Lung (tissue), 16 donors: ENCODE data around the gene ELN. TPM values are rescaled to one million over a fixed set of nuclear protein-coding genes. Genes with fewer than 3 reads are reported as not detected.
A peak's percentile ranks its signal among the peaks of the same experiment; 100 is the strongest.
"Not testable (repeated sequence)": the region's sequence is repeated elsewhere in the genome, so short reads cannot be mapped to it uniquely, and the experiment has no call there.

Experiments
- ATAC-seq: fragments of 200-7000 bp; cut with Tn5 transposase; one replicate; pipeline ENCODE4 v1.9.1; 2020; ENCODE audit warnings: moderate number of reproducible peaks; ENCODE audit not compliant: insufficient read depth, low FRiP score
- DNase-seq, 3 donors: peaks; one replicate each; pipeline ENCODE4 v3.0.0-alpha.2; 2013 to 2017
- H3K27ac ChIP-seq, 2 donors: one replicate each; pipeline ENCODE4 v1.5.1; 2013; ENCODE audit warnings: mild to moderate bottlenecking in 2 of 2, moderate library complexity in 2 of 2, control low read depth in 1 of 2, inconsistent platforms in 1 of 2, low read depth in 1 of 2, low read length in 1 of 2
- H3K27me3 ChIP-seq, 3 donors: one replicate each; pipeline ENCODE4 v1.5.1; 2013; ENCODE audit warnings: low read length in 2 of 3; ENCODE audit not compliant: control insufficient read depth in 3 of 3, insufficient read depth in 3 of 3
- H3K36me3 ChIP-seq, 4 donors: one replicate each; pipeline ENCODE4 v1.5.1; 2013; ENCODE audit warnings: low read length in 4 of 4, mild to moderate bottlenecking in 1 of 4, moderate library complexity in 1 of 4; ENCODE audit not compliant: control insufficient read depth in 4 of 4, insufficient read depth in 4 of 4
- H3K4me1 ChIP-seq, 5 donors: one replicate each; pipeline ENCODE4 v1.5.1; 2013; ENCODE audit warnings: low read length in 5 of 5, mild to moderate bottlenecking in 2 of 5, moderate library complexity in 1 of 5; ENCODE audit not compliant: control insufficient read depth in 5 of 5, insufficient read depth in 5 of 5
- H3K4me3 ChIP-seq: one replicate; pipeline ENCODE4 v1.5.1; 2013; ENCODE audit warnings: mild to moderate bottlenecking, control low read depth, moderate library complexity
- H3K9ac ChIP-seq, 2 donors: one replicate each; pipeline ENCODE4 v1.5.1; 2013; ENCODE audit warnings: low read length in 2 of 2, control low read depth in 1 of 2; ENCODE audit not compliant: insufficient read depth in 1 of 2
- H3K9me3 ChIP-seq, 4 donors: one replicate each; pipeline ENCODE4 v1.5.1; 2013; ENCODE audit warnings: low read length in 3 of 4, mild to moderate bottlenecking in 1 of 4, moderate library complexity in 1 of 4; ENCODE audit not compliant: control insufficient read depth in 4 of 4, insufficient read depth in 3 of 4
- CTCF ChIP-seq: IDR thresholded peaks from 2 replicates; pipeline ENCODE4 v1.5.1; 2012; ENCODE audit warnings: mild to moderate bottlenecking; ENCODE audit errors: control extremely low read depth, extremely low read depth
- WGBS, 2 donors: extraction: QIAGEN DNeasy Blood & Tissue Kit; methylation state at CpG; one replicate each; pipeline ENCODE4 v1.1.7; 2013; 5-methylcytosine and 5-hydroxymethylcytosine counted together
- long read RNA-seq, 5 donors: transcript quantifications; one replicate each; lab custom pipeline, GENCODE V29; 2026
- polyA plus RNA-seq, 2 donors: library from polyadenylated mRNA; stranded (reverse); fragments of 200-250 nt; gene quantifications; one replicate each; pipeline ENCODE4 v1.2.1, GENCODE V29; 2013
- total RNA-seq, 2 donors: library from RNA; depleted of rRNA in 1 of 2; stranded (reverse); fragments of >200 nt in 1 of 2; gene quantifications; one replicate each; pipeline ENCODE4 v1.2.1, GENCODE V29; 2014 to 2021
- donor health status: control.
- donor health status: control.
- donor health status: Bipolar disorder and iron deficiency.
- donor health status: healthy.
- donor health status: DM: yes; HTN: yes; CAD: no.

Gene ELN
- total RNA-seq (100 to 1,000 TPM; 149 to 274 TPM), polyA plus RNA-seq (10 to 100 TPM; 60.4 to 99.5 TPM)
- long read RNA-seq, donor 1, transcript ELN-221 (32 exons, 2,583 nt) = major isoform, 10 of 31 reads
- long read RNA-seq, donor 1, partial matches to known transcripts = 10 of 31 reads
- long read RNA-seq, donor 1, other reads (novel, unspliced or antisense) = 0 of 31 reads
- long read RNA-seq, donor 2, partial matches to known transcripts = 5 of 16 reads
- long read RNA-seq, donor 2, other reads (novel, unspliced or antisense) = 0 of 16 reads
- long read RNA-seq, donor 3, partial matches to known transcripts = 0 of 4 reads
- long read RNA-seq, donor 3, other reads (novel, unspliced or antisense) = 0 of 4 reads
- long read RNA-seq, donor 4, partial matches to known transcripts = 0 of 4 reads
- long read RNA-seq, donor 4, other reads (novel, unspliced or antisense) = 0 of 4 reads
- long read RNA-seq, donor 5, partial matches to known transcripts = 0 of 13 reads
- long read RNA-seq, donor 5, other reads (novel, unspliced or antisense) = 0 of 13 reads

- Histone ChIP-seq H3K36me3 (no peaks in the 10 kb centered on the region), H3K4me1 (peaks cover 0 to 72% (median 14%) of the 10 kb centered on the region in 5 donors), H3K4me3 (peak within 1 kb of the TSS; percentile 34), H3K9me3 (no peaks in the 10 kb centered on the region), H3K9ac (peak within 1 kb of the TSS in 1 of 2 donors; percentile 71), H3K27me3 (peaks cover 0 to 12% (median 4%) of the 10 kb centered on the region in 3 donors), H3K27ac (peak within 1 kb of the TSS; percentile 25 to 80)
- TF ChIP-seq CTCF = no peak
- 5 to 10% methylated on average over 30 to 39 of the region's 39 CpGs for WGBS, 2 donors
- DNase-seq (peak; percentile 97 to 99 (median 99)), ATAC-seq (peak; percentile 13)
Measured at GRCh38 chr7:74027683-74028320, at the start of gene ELN. TSS of gene ELN (plus strand) at chr7:74028173. CDS start at chr7:74028188, 15 bp downstream.

- ATAC-seq = no peak
- H3K9ac ChIP-seq = no peak overlapping the region
Measured at GRCh38 chr7:73978661-73979563, 49.1 kb upstream of the ELN start.

GRCh38 chr7:73979656-73980055 is 48.3 kb upstream of the ELN start:
- DNase-seq, H3K27me3 ChIP-seq, H3K27ac ChIP-seq, ATAC-seq, H3K4me3 ChIP-seq, H3K9ac ChIP-seq, H3K36me3 ChIP-seq, H3K9me3 ChIP-seq: not testable (repeated sequence)
- peaks cover 0 to 25% (median 4%) of the 10 kb centered on the region in 5 donors for H3K4me1 ChIP-seq
- 94 to 97% methylated on average over 9 of the region's 9 CpGs for WGBS, 2 donors

More at GRCh38 chr7:73978661-73979563, 49.1 kb upstream of the ELN start:
- no peaks in the 10 kb centered on the region for H3K36me3 ChIP-seq
- no peaks in the 10 kb centered on the region for H3K9me3 ChIP-seq
- 45 to 60% methylated on average over 24 of the region's 24 CpGs for WGBS, 2 donors
- no peak for DNase-seq
- no peak for TF ChIP-seq CTCF
- H3K27ac ChIP-seq = no peak overlapping the region
- H3K4me3 ChIP-seq = no peak overlapping the region
- H3K27me3 ChIP-seq = peaks cover 0 to 6% (median 0%) of the 10 kb centered on the region in 3 donors
- peaks cover 0 to 25% (median 4%) of the 10 kb centered on the region in 5 donors for H3K4me1 ChIP-seq
